ENCODE measurements around the gene PLA2R1.

The PLA2R1 gene

DNA sequence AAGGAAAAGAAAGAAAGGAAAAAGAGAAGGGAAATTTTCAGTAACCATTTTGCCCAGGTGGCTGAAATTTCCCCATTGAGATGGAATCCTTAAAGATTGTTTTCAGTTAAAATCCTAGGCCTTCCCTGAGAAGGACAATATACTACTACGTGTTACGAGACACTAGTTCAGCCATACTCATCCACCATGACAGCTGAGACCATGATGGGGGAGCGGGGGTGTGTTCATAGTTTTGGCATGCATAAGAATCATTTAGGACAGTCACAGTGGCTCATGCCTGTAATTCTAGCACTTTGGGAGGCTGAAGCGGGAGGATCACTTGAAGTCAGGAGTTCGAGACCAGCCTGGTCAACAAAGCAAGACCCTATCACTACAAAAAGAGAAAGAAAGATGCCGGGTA is 28.0 kb downstream of the PLA2R1 start:
- in situ Hi-C loops (cut with MboI; ENCODE audit: low sequenced_read_pairs): no loop called here

GRCh38 chr2:160033732-160034392 is 28.6 kb downstream of the PLA2R1 start:
- in situ Hi-C loops (cut with MboI; ENCODE audit: low sequenced_read_pairs): no loop called here

- in situ Hi-C loops (cut with MboI; ENCODE audit: low sequenced_read_pairs): no loop called here
These were observed 33.2 kb downstream of the PLA2R1 start for GRCh38 chr2:160029270-160029628.

DNA sequence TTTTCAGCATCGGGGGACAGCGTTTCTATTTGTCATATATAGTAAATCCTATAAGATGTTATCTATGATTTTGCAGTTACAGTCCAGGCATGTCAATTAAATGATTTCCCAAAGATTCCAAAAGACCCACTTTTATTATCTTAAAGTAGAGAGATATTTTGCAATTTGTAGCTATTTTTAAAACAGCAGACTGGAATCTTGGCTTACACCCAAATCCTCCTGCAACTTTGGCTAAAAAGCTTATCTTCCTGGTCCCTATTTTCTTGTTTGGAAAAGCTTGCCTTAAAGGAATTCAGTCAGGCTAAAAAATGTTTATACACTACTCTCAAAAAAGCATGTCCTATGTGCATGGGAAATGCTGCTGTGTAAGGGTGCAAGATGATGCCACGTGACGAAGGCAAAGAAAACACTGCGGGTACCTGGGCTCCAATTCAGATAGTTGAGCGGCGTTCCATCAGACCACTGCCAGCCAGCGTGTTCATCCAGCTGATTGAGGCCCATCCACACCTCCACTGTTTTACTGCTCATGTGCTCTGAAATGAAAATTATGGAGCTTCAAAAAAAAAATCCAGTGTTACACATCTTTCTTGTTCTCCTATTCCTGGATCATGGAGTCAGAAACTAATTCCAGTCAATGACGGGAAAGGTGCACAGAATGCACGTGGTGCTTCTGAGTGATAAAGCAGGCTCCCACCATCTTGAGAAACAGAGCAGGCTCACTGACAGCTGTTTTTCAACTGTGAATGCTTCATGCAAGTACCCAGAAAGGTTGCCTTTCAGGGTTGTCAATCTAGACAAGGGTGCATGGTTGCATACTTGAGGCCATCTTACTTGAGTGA is 33.8 kb downstream of the PLA2R1 start:
- in situ Hi-C loops (cut with MboI; ENCODE audit: low sequenced_read_pairs): no loop called here

- in situ Hi-C loops (cut with MboI; ENCODE audit: low sequenced_read_pairs): no loop called here
These were observed 40.3 kb downstream of the PLA2R1 start for GRCh38 chr2:160022162-160022561.

GRCh38 chr2:160019374-160020090 is 42.9 kb downstream of the PLA2R1 start:
- in situ Hi-C loops (cut with MboI; ENCODE audit: low sequenced_read_pairs): no loop called here

GRCh38 chr2:160015746-160016145 is 46.7 kb downstream of the PLA2R1 start:
- in situ Hi-C loops (cut with MboI; ENCODE audit: low sequenced_read_pairs): no loop called here

DNA sequence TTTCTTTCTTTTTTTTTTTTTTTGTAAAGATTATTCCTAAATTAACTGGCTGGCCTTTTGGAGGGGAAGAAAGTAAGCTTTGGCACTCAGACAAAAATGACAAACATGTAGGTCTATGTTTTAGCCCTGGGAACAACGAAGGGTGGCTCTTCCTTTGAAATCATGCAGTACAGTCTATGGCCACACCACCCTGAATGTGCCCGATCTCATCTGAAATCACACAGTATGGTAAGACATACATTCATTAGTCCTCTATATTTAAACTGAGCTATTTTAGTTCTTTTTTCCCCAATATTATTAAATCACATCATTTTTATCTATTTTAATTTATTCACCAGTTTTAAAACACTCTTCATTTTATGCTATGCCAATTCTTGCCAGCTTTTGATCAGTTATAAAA is 48.2 kb downstream of the PLA2R1 start:
- in situ Hi-C loops (cut with MboI; ENCODE audit: low sequenced_read_pairs): no loop called here

DNA sequence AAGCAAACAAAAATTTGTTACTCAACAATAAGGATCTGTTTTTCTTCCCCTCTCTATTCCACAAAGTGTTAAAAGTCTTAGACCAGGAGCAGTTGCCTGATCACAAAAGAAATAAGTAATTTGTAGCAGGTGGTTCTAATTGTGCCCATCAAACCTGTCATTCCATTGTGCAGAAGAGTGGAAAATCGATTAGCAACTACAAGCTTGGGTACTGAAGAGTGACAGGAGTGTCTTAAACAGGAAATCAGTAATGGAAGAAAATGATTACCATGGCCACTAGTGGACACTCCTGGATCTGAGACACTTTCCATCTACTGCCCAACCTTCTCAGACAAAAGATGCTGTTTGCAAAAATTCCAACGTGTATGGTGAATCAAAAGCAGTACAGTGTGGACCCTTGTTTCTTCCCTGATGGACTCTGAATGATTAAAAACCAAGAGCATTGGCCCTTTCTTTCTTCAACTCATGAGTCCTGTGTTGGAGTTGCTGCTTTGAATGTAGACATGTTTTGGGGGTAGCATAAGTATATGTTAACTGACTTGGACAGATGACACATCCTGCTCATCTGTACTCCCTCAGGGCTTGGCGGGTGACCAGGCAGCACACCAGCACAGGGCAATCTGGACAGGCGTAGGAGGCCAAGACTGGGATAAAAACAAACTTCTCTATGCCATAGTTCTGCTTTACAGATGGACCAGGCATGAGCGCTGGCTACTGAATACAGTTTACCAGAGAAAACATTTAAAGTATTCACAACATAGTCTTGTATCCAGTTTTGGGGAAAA is 51.9 kb downstream of the PLA2R1 start:
- in situ Hi-C loops (cut with MboI; ENCODE audit: low sequenced_read_pairs): no loop called here

- in situ Hi-C loops (cut with MboI; ENCODE audit: low sequenced_read_pairs): no loop called here
These were observed 55.3 kb downstream of the PLA2R1 start for GRCh38 chr2:160007111-160007510.

DNA sequence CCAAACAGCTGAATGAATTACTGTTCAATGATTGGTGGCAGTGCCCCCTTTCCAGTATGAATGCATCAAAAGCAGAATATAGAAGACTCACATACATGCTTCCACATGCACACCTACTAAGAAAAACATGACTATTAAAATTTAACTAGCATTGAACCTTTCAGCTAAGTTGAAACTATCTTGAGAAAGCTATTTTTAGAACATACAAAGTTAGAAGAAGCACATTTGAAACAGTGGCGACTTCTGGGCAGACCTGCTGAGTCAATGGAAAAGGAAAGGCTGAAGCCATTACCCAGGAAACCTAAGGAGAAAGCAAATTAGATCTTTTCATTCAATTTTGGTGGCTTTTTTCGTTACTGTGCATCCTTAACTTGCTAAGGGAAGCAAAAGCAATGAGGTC is 55.9 kb downstream of the PLA2R1 start:
- in situ Hi-C loops (cut with MboI; ENCODE audit: low sequenced_read_pairs): no loop called here

DNA sequence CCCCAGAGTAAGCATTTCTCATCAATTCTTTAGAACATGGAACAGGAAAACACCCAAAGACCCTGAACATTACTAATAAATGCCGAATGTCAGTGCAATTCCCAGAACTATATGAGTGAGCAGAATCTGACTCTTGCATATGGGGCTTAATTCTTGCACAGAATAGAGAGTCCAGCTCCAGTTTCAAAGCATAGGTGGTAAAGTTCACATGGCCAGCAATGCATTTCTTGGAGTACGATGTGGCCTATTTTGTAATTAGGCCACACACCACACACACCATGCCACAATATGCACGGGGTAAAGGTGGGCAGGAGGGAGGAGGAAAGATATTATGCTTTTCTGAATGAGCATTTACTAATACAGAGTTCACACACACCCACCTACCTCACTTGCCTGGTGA is 56.5 kb downstream of the PLA2R1 start:
- in situ Hi-C loops (cut with MboI; ENCODE audit: low sequenced_read_pairs): no loop called here

GRCh38 chr2:160005476-160005875 is 56.9 kb downstream of the PLA2R1 start:
- in situ Hi-C loops (cut with MboI; ENCODE audit: low sequenced_read_pairs): no loop called here

DNA sequence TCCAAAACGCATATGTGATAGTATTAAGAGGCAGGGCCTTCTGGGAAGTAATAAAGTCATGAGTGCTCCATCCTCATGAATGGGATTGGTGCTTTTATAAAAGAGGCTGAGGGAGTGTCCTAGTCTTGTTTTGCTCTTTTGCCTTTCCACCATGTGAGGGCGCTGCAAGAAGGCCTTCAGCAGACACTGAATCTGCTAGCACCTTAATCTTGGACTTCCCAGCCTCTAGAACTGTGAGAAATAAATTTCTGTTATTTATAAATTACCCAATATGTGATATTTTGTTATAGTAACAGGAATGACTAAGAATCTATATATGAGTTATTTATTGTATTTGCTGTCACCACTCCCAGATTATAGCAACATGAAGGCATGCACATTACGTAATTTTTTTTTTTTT is 63.5 kb downstream of the PLA2R1 start:
- in situ Hi-C loops (cut with MboI; ENCODE audit: low sequenced_read_pairs): no loop called here

- in situ Hi-C loops (cut with MboI; ENCODE audit: low sequenced_read_pairs): no loop called here
These were observed 64.2 kb downstream of the PLA2R1 start for GRCh38 chr2:159998243-159998642.

- in situ Hi-C loops (cut with MboI; ENCODE audit: low sequenced_read_pairs): no loop called here
These were observed 65.4 kb downstream of the PLA2R1 start for GRCh38 chr2:159996792-159997546.

GRCh38 chr2:159995038-159995437 is 67.4 kb downstream of the PLA2R1 start:
- in situ Hi-C loops (cut with MboI; ENCODE audit: low sequenced_read_pairs): no loop called here

GRCh38 chr2:159989249-159989648 is 73.2 kb downstream of the PLA2R1 start:
- in situ Hi-C loops (cut with MboI; ENCODE audit: low sequenced_read_pairs): no loop called here

- in situ Hi-C loops (cut with MboI; ENCODE audit: low sequenced_read_pairs): no loop called here
These were observed 73.9 kb downstream of the PLA2R1 start for GRCh38 chr2:159988412-159988970.

DNA sequence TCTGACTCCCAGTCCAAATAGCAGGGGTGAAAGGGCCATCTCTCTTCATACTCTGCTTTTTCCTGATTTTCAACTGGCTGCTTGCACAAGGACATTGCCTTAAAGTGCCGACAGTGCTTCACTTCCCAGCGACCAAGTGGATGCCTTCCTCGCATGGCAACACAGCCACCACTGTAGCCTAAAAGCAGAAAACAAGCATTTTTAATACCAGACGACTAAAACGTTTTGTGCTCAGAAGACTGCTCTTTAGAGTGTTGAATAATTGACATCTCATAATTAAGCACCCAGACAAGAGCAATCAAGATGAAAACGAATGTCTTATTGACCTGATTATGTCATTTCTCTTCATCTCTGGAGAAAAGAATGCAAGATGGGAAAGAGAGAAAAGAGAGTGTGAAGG is 75.2 kb downstream of the PLA2R1 start:
- in situ Hi-C loops (cut with MboI; ENCODE audit: low sequenced_read_pairs): no loop called here

Measured in HL-60/S4 treated with retinoic acid at 250 ng/mL for 4 days and 3 days (cell line).